K562 (cell line): ENCODE measurements around the gene ZNF33A. TPM values are rescaled to one million over a fixed set of nuclear protein-coding genes. Genes with fewer than 3 reads are reported as not detected.

Experiments
- CBX1 ChIP-seq: sonication (generic); IDR thresholded peaks from 2 replicates; pipeline ENCODE4 v1.6.1; 2016; ENCODE audit warnings: antibody characterized with exemption, low read depth, mild to moderate bottlenecking
- CBX3 ChIP-seq, 2 experiments: IDR thresholded peaks; 1 replicate in 1 of 2; 2 replicates in 1 of 2; pipeline ENCODE4 v1.6.1; 2012; ENCODE audit warnings: inconsistent platforms in 2 of 2, low read length in 2 of 2, borderline replicate concordance in 1 of 2, control low read depth in 1 of 2
- CC2D1A ChIP-seq: fragments of 450-650 bp; IDR thresholded peaks from 2 replicates; pipeline ENCODE4 v1.6.1; 2017; ENCODE audit warnings: mild to moderate bottlenecking
- CREB1 ChIP-seq, 2 experiments: sonication (generic) in 1 of 2; formaldehyde crosslinking in 1 of 2; IDR thresholded peaks; 2 replicates each; pipeline versions ENCODE4 v1.6.1 to v1.8.0; 2012 to 2022; ENCODE audit warnings: inconsistent platforms in 1 of 2, mild to moderate bottlenecking in 1 of 2, missing genetic modification reagents in 1 of 2, moderate library complexity in 1 of 2
- EGR1 ChIP-seq: fragments of 450-650 bp; conservative IDR thresholded peaks from 2 replicates; pipeline ENCODE4 v1.6.1; 2017; ENCODE audit warnings: mild to moderate bottlenecking
- FIP1L1 ChIP-seq: fragments of 200-400 bp; formaldehyde crosslinking; IDR thresholded peaks from 2 replicates; pipeline ENCODE4 v1.6.1; 2018; ENCODE audit warnings: mild to moderate bottlenecking, low read depth, low read length; ENCODE audit not compliant: poor library complexity, severe bottlenecking
- GABPA ChIP-seq: fragments of 200-800 bp; sonication (Bioruptor generic); conservative IDR thresholded peaks from 2 replicates; pipeline ENCODE4 v1.6.1; 2016; ENCODE audit warnings: low read depth, missing genetic modification characterization, missing compliant biosample characterization
- HDAC6 ChIP-seq: IDR thresholded peaks from 2 replicates; pipeline ENCODE4 v1.6.1; 2012; ENCODE audit warnings: low read depth, mild to moderate bottlenecking, control low read depth, inconsistent platforms, low read length, moderate library complexity
- KHSRP ChIP-seq: fragments of 450-650 bp; IDR thresholded peaks from 2 replicates; pipeline ENCODE4 v1.6.1; 2017
- MTA1 ChIP-seq: fragments of 450-650 bp; IDR thresholded peaks from 2 replicates; pipeline ENCODE4 v1.6.1; 2017; ENCODE audit warnings: borderline replicate concordance
- NBN ChIP-seq: fragments of 450-650 bp; IDR thresholded peaks from 2 replicates; pipeline ENCODE4 v1.6.1; 2016; ENCODE audit warnings: low read depth, mild to moderate bottlenecking
- NONO ChIP-seq, 2 experiments: fragments of 200-400 bp in 1 of 2; fragments of 450-650 bp in 1 of 2; formaldehyde crosslinking in 1 of 2; IDR thresholded peaks; 2 replicates each; pipeline ENCODE4 v1.6.1; 2017; ENCODE audit warnings: low read depth in 2 of 2, mild to moderate bottlenecking in 2 of 2, moderate library complexity in 2 of 2, low read length in 1 of 2
- PHF20 ChIP-seq: fragments of 450-650 bp; IDR thresholded peaks from 2 replicates; pipeline ENCODE4 v1.6.1; 2018; ENCODE audit not compliant: partially characterized antibody
- PHF21A ChIP-seq: fragments of 450-650 bp; IDR thresholded peaks from 2 replicates; pipeline ENCODE4 v1.6.1; 2017; ENCODE audit warnings: low read depth, borderline replicate concordance
- PRMT5 ChIP-seq: sonication (generic); formaldehyde crosslinking; IDR thresholded peaks from 2 replicates; pipeline ENCODE4 v1.5.0; 2020; ENCODE audit warnings: missing genetic modification reagents
- RBBP5 ChIP-seq: fragments of 200-600 bp; sonication (generic); IDR thresholded peaks from 2 replicates; pipeline ENCODE4 v1.6.1; 2012; ENCODE audit warnings: borderline replicate concordance, mild to moderate bottlenecking, low read length, control low read depth, inconsistent platforms; ENCODE audit not compliant: insufficient read depth, poor library complexity, severe bottlenecking
- RBM25 ChIP-seq: fragments of 200-400 bp; formaldehyde crosslinking; IDR thresholded peaks from 2 replicates; pipeline ENCODE4 v1.6.1; 2018; ENCODE audit warnings: low read length, low read depth, moderate library complexity; ENCODE audit not compliant: severe bottlenecking
- RBM34 ChIP-seq: fragments of 200-400 bp; formaldehyde crosslinking; IDR thresholded peaks from 2 replicates; pipeline ENCODE4 v1.6.1; 2018; ENCODE audit warnings: low read length, borderline replicate concordance; ENCODE audit not compliant: insufficient read depth
- RBM39 ChIP-seq: fragments of 200-400 bp; formaldehyde crosslinking; optimal IDR thresholded peaks from 2 replicates; pipeline ENCODE3; 2018; ENCODE audit warnings: low read depth, low read length
- SAFB ChIP-seq: fragments of 200-400 bp; formaldehyde crosslinking; IDR thresholded peaks from 2 replicates; pipeline ENCODE4 v1.6.1; 2017; ENCODE audit warnings: low read depth, low read length, borderline replicate concordance
- SMARCA4 ChIP-seq: fragments of 450-650 bp; IDR thresholded peaks from 2 replicates; pipeline ENCODE4 v1.6.1; 2016
- SP1 ChIP-seq: sonication (generic); formaldehyde crosslinking; IDR thresholded peaks from 2 replicates; pipeline ENCODE4 v1.8.1; 2022; ENCODE audit warnings: mild to moderate bottlenecking, missing genetic modification reagents
- TAF1 ChIP-seq: IDR thresholded peaks from 2 replicates; pipeline ENCODE4 v1.6.1; 2011; ENCODE audit warnings: mild to moderate bottlenecking, low read length, moderate library complexity; ENCODE audit not compliant: insufficient read depth, control insufficient read depth, severe bottlenecking; ENCODE audit errors: extremely low read depth
- TARDBP ChIP-seq: fragments of 450-650 bp; IDR thresholded peaks from 2 replicates; pipeline ENCODE4 v1.6.1; 2016
- ZBTB43 ChIP-seq: sonication (generic); formaldehyde crosslinking; IDR thresholded peaks from 2 replicates; pipeline ENCODE4 v1.8.0; 2023; ENCODE audit warnings: mild to moderate bottlenecking, missing genetic modification reagents
- ZC3H11A ChIP-seq: IDR thresholded peaks from 2 replicates; pipeline ENCODE4 v1.6.1; 2012; ENCODE audit warnings: low read depth, low read length, improper control_type of control experiment
- ZNF134 ChIP-seq: fragments of 250-450 bp; sonication (Bioruptor Pico); conservative IDR thresholded peaks from 2 replicates; pipeline ENCODE4 v1.4.0; 2020
- ZNF24 ChIP-seq: fragments of 450-650 bp; IDR thresholded peaks from 2 replicates; pipeline ENCODE4 v1.6.1; 2016
- ZNF431 ChIP-seq: sonication (generic); formaldehyde crosslinking; IDR thresholded peaks from 2 replicates; pipeline ENCODE4 v1.8.0; 2022; ENCODE audit warnings: mild to moderate bottlenecking, missing genetic modification reagents
- ZNF668 ChIP-seq: fragments of 250-450 bp; sonication (Bioruptor Pico); IDR thresholded peaks from 2 replicates; pipeline ENCODE4 v1.8.0; 2022; ENCODE audit warnings: mild to moderate bottlenecking, inconsistent platforms
- ZNF76 ChIP-seq: fragments of 250-450 bp; sonication (Bioruptor Pico); IDR thresholded peaks from 2 replicates; pipeline ENCODE4 v1.4.0; 2020; ENCODE audit warnings: mild to moderate bottlenecking, moderate library complexity, borderline replicate concordance
- ZNF778 ChIP-seq: fragments of 450-650 bp; formaldehyde crosslinking; IDR thresholded peaks from 2 replicates; pipeline ENCODE4 v1.4.0; 2020; ENCODE audit warnings: mild to moderate bottlenecking, moderate library complexity
- polyA plus RNA-seq, 8 experiments: library from polyadenylated mRNA; depleted of rRNA in 4 of 8; stranded (reverse) in 5 of 8; unstranded in 3 of 8; fragments of >200 nt; fragmentation: Nextera tagmentation in 2 of 8; fragmentation: Illumina TruSeq in 1 of 8; extraction: Ambion mirVana in 2 of 8; extraction: Trizol in 1 of 8; gene quantifications; 2 replicates each; pipeline versions ENCODE4 v1.2.1 to v1.2.3, GENCODE V29; 2011 to 2014; ENCODE audit warnings: inconsistent platforms in 1 of 8, missing spikeins in 1 of 8
- total RNA-seq, 7 experiments: library from RNA; depleted of rRNA in 6 of 7; stranded (reverse); fragments of >200 nt in 6 of 7; fragmentation: Illumina TruSeq in 2 of 7; extraction: Trizol in 2 of 7; gene quantifications; 2 replicates each; pipeline versions ENCODE4 v1.2.1 to v1.2.3, GENCODE V29; 2011 to 2021; ENCODE audit warnings: low replicate concordance in 1 of 7

The ZNF33A gene
- total and polyA plus RNA-seq, 9 of the 15 experiments (the other 6 are each of a cell fraction or from before 2014, with no cell fraction given) = 8.1 to 27.5 (median 16.4) TPM

GRCh38 chr10:38010119-38010903 is at the start of gene ZNF33A (continued):
- TF ChIP-seq MTA1 (0 out of 2 replicates have a peak, but pooled peaks have one; percentile 29), ZC3H11A (no peak), CBX3 (IDR thresholded peaks at IDR 0.05; ENCODE audit: borderline replicate concordance in 1 of 2, low read length in 2 of 2) (peak in 1 of 2 experiments; percentile 38; a peak in 2 of 3 replicates), ZNF134 (no peak), RBM34 (no peak), NONO (IDR thresholded peaks at IDR 0.05; ENCODE audit: low read depth in 2 of 2, low read length in 1 of 2) (no peak), FIP1L1 (no peak), ZNF668 (CRISPR knock-in tag) (no peak), PHF21A (no peak), ZNF76 (CRISPR knock-in tag) (no peak), KHSRP (no peak), ZNF24 (no peak), NBN (no peak; the same call in 1 of the 2 replicates), PHF20 (no peak), SMARCA4 (peak; percentile 60), ZNF431 (no peak), RBBP5 (no peak), CBX1 (no peak), HDAC6 (no peak), PRMT5 (CRISPR knock-in tag) (no peak), CC2D1A (no peak), SP1 (CRISPR knock-in tag) (no peak), EGR1 (peak; percentile 75), TARDBP (no peak), TAF1 (no peak), CREB1 (IDR thresholded peaks at IDR 0.05) (no peak; the same call in 1 of the 2 replicates), CREB1 (CRISPR knock-in tag; IDR thresholded peaks at IDR 0.05) (no peak), RBM25 (no peak), RBM39 (no peak), GABPA (tag) (peak; percentile 62; the same call in 1 of the 2 replicates), SAFB (no peak), ZBTB43 (CRISPR knock-in tag) (no peak), ZNF778 (CRISPR knock-in tag) (no peak)
